SK-N-SH treated with all-trans-retinoic acid at 6 μM for 48 hours (cell line): ENCODE data around the gene TNNC2.

Experiments
- ARNTL ChIP-seq: fragments of 450-650 bp; formaldehyde crosslinking; IDR thresholded peaks from 2 replicates; pipeline ENCODE4 v1.5.0; 2020; ENCODE audit warnings: low read depth, mild to moderate bottlenecking, moderate library complexity, borderline replicate concordance
- BACH2 ChIP-seq: fragments of 250-450 bp; sonication (Bioruptor Pico); IDR thresholded peaks from 2 replicates; pipeline ENCODE4 v1.9.0; 2021; ENCODE audit warnings: mild to moderate bottlenecking, borderline replicate concordance
- CSRNP3 ChIP-seq: fragments of 250-450 bp; sonication (Bioruptor Pico); IDR thresholded peaks from 2 replicates; pipeline ENCODE4 v1.5.1; 2021; ENCODE audit warnings: mild to moderate bottlenecking, moderate library complexity
- ISL1 ChIP-seq: fragments of 250-450 bp; sonication (Bioruptor Pico); IDR thresholded peaks from 2 replicates; pipeline ENCODE4 v2.1.2; 2022; ENCODE audit warnings: mild to moderate bottlenecking, moderate library complexity
- PATZ1 ChIP-seq: fragments of 250-450 bp; sonication (Bioruptor Pico); IDR thresholded peaks from 2 replicates; pipeline ENCODE4 v1.8.0; 2020; ENCODE audit warnings: mild to moderate bottlenecking, moderate library complexity, borderline replicate concordance
- PPARA ChIP-seq: fragments of 250-450 bp; sonication (Bioruptor Pico); IDR thresholded peaks from 2 replicates; pipeline ENCODE4 v1.5.0; 2020; ENCODE audit warnings: mild to moderate bottlenecking, borderline replicate concordance
- ZFP3 ChIP-seq: fragments of 250-450 bp; sonication (Bioruptor Pico); IDR thresholded peaks from 2 replicates; pipeline ENCODE4 v1.5.0; 2020; ENCODE audit warnings: mild to moderate bottlenecking, moderate library complexity
- ZNF565 ChIP-seq: fragments of 450-650 bp; formaldehyde crosslinking; conservative IDR thresholded peaks from 2 replicates; pipeline ENCODE4 v1.5.0; 2020; ENCODE audit warnings: low read depth, mild to moderate bottlenecking, moderate library complexity

GRCh38 chr20:45848421-45848820, 21.3 kb upstream of the TNNC2 start:
- TF ChIP-seq ZNF565 (no peak), ARNTL (no peak), ZFP3 (CRISPR knock-in tag) (no peak), ISL1 (no peak), BACH2 (CRISPR knock-in tag) (no peak), PATZ1 (CRISPR knock-in tag) (no peak), CSRNP3 (CRISPR knock-in tag) (no peak), PPARA (CRISPR knock-in tag) (no peak)
